NCI-H2171 (cell line): ENCODE results near the gene LIMS1.
A peak's percentile ranks its signal among the peaks of the same experiment; 100 is the strongest.
"Not testable (repeated sequence)": the region's sequence is repeated elsewhere in the genome, so short reads cannot be mapped to it uniquely, and the experiment has no call there.

ENCODE experiments used
- DNase-seq: peaks from one replicate; lab custom pipeline; 2025; lab: John Stamatoyannopoulos, UW

The LIMS1 gene

GRCh38 chr2:108552566-108552965 is 18.3 kb downstream of the LIMS1 start:
- DNase-seq: no peak

GRCh38 chr2:108553209-108553919 is 19.1 kb downstream of the LIMS1 start:
- DNase-seq: no peak

DNA sequence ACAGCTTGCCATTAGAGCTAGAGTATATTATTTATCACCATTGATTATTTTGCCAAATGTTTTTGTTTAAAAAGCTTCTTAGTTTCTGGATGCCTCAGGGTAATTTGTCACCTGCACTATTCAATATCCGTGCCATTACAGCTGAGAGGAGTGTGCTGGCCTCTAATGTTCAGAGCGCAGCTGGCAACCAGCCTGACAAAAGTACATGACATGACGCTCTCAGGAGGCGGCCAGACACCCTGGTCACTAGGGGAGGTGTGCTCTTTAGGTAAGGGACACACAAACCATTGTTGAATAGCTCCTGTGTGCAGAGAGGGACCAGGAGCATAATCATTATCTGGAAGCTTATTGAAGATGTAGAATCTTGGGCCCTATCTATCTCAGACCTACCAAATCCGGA is 20.3 kb downstream of the LIMS1 start:
- DNase-seq: no peak

DNA sequence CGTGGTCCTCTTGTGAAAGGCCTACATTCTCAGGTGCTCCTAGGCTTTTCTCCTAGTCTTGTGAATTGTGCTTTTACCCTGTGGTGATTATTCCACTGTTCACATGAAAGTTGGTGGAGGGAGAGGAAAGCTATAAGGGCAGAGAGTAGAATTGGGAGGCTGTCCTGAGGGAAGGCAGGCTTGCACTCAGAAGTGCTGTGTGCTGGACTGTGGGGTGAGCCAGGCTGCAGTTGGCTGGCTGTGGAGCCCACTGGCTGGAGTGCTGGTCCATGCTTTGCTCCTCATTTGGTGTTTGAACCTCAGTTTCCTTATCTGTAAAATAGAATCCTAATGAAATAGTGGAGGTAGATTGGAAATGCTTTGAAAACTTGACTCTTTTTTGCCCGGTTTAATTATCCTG is 21.3 kb downstream of the LIMS1 start:
- no peak for DNase-seq

GRCh38 chr2:108556581-108556980 is 22.3 kb downstream of the LIMS1 start:
- not testable (repeated sequence) for DNase-seq

DNA sequence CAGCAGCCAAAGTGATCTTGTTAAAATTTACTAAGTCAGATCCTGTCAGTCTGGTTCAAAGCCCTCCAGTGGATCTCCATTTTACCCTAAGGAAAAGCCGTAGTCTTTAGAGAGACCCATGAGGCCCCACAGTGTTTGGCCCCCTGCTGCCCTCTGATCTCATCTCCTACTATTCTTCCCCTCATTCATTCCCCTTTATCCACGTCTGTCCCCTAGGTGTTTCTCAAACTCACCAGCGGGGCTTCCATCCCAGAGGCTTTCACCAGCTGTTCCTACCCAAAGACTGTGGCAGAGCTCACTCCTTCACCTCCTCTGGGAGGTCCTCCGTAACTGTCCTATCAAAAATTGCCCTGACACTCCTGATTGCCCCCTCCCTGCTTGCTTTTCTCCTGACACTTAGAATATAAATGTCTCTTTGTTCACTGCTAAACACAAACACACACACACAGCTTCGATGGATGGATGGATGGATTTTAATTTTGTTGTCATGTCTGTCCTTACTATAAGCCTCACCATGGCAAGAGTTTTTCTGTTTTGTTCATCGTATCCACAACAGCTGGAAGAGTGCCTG is 26.1 kb downstream of the LIMS1 start:
- no peak for DNase-seq

GRCh38 chr2:108560895-108561530 is 26.7 kb downstream of the LIMS1 start:
- no peak for DNase-seq

DNA sequence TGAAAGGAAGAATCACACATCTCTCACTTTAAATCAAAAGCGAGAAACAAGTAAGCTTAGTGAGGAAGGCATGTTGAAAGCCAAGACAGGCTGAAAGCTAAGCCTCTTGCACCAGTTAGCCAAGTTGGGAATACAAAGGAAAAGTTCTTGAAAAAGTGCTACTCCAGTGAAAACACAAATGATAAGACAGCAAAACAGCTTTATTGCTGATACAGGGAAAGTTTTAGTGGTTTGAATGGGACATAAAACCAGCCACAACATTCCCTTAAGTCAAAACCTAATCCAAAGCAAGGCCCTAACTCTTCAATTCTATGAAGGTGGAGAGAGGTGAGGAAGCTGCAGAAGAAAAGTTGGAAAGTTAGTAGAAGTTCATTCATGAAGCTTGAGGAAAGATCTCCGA is 28.0 kb downstream of the LIMS1 start:
- no peak for DNase-seq

GRCh38 chr2:108564510-108564909 is 30.2 kb downstream of the LIMS1 start:
- no peak for DNase-seq

- DNase-seq: no peak
Observed at GRCh38 chr2:108565778-108566375, 31.6 kb downstream of the LIMS1 start.

- DNase-seq: no peak
Observed at GRCh38 chr2:108570416-108570815, 36.1 kb downstream of the LIMS1 start.

DNA sequence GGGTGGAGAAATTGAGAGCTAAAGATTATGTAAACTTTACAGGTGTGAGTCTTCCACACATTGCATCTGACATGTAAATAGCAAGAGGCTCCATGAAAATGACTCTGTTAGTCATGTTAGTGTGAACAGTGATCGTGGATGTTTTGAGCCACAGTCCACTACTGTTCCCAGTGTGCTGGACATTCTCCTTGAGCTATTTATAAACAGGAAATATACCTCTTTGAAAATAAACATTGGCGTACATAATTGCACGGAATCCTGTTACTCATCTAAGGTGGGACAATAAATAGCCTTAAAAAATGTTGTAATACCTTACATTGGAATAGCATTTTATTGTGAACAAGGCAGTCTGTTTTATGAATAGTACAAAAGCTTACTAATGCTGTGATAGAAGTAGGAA is 37.0 kb downstream of the LIMS1 start:
- DNase-seq: no peak

GRCh38 chr2:108573061-108573460 is 38.8 kb downstream of the LIMS1 start:
- DNase-seq: no peak

- DNase-seq: no peak
Observed at GRCh38 chr2:108574332-108574731, 40.1 kb downstream of the LIMS1 start.

GRCh38 chr2:108575132-108575966 is 41.1 kb downstream of the LIMS1 start:
- peak; percentile 9 for DNase-seq

DNA sequence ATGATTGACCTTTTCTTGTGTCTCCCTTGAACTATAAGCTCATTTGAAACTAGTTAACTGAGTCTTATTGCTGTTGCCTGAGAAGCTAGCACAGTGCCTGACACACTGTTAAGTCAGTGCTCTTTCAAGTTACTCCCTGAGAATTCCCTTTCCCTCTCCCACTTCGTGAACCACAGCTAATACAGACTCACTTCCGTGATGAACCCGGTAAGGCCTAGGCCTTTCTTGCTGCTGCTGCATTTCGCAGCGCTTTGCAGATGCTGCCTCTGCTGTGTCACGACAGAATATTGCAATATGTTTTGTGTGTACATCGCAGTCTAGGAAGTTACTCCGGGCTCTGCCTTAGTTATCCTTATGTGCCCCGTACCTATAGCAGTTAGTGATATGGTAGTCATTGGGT is 42.8 kb downstream of the LIMS1 start:
- DNase-seq: no peak

DNA sequence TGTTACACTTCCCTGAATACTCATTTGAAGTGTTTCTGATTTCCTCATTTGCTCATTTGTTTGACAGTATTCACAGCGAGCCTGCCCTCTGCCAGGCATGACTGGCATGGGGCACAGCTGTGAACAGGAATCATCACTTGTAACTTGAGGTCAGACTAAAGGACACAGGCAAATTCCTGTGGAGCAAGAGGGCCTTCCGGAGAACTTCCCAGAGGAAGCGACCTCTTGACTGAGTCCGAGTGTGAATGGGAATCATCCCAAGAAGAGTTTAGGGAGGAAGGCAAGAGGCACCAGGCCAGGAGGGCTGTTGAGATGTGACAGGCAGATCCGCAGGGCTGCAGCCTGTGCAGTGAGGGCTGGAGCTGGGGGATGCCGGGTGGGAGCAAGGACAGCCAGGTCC is 45.4 kb downstream of the LIMS1 start:
- no peak for DNase-seq

- DNase-seq: no peak
Observed at GRCh38 chr2:108580050-108580449, 45.8 kb downstream of the LIMS1 start.

- DNase-seq: peak; percentile 50
Observed at GRCh38 chr2:108583903-108584520, 49.7 kb downstream of the LIMS1 start.

DNA sequence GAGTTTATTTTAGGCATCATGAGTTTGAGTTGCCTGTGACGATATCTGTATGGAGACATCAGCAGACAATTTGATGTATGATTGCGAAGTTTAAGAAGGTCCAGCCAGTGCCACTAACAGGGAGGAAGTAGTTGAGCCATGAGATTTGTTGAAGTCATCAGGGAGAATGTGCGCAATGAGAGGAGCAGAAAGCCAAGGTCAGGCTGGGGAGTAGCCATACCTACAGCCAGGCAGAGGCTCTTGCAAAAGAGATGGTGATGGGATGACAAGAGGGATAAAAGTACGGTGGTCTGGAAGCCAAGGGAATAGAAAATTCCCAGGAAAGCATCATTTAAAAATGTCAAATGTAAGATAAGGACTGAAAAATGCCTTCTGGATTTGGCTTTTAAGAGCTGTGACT is 51.2 kb downstream of the LIMS1 start:
- DNase-seq: no peak

DNA sequence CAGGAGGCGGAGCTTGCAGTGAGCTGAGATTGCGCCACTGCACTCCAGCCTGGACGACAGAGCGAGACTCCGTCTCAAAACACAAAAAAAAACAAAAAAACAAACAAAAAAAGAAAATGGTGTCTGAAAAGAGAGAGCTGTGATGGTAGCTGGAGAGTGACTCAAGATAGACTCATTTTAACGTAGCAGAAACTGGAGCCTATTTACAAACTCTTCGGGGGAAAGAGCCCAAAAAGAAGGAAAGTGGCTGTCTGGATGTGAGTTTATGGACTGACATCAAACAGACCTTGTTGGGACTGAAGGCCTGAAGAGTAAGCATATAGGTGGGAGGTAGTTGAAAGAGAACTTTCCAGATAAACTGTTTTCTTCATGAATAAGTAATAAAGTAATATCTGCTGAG is 51.8 kb downstream of the LIMS1 start:
- DNase-seq: no peak

- no peak for DNase-seq
Observed at GRCh38 chr2:108586631-108587030, 52.4 kb downstream of the LIMS1 start.
